Activated naive CD8-positive, alpha-beta T cell treated with anti-CD3 and anti-CD28 coated beads for 36 hours (primary cell): ENCODE data around the gene DEFB131B. TPM values are rescaled to one million over a fixed set of nuclear protein-coding genes. Genes with fewer than 3 reads are reported as not detected.

Source experiments
- DNase-seq: peaks from one replicate; pipeline ENCODE4 v3.0.0; 2021
- H3K27ac Mint-ChIP-seq: one replicate; pipeline ENCODE4 v1.8.0; 2022; ENCODE audit warnings: mild to moderate bottlenecking, moderate library complexity, mixed read lengths
- H3K27me3 Mint-ChIP-seq: one replicate; pipeline ENCODE4 v1.8.0; 2022; ENCODE audit warnings: mild to moderate bottlenecking, mixed read lengths
- H3K36me3 Mint-ChIP-seq: one replicate; pipeline ENCODE4 v1.8.0; 2021; ENCODE audit warnings: mild to moderate bottlenecking, mixed read lengths
- H3K4me1 Mint-ChIP-seq: one replicate; pipeline ENCODE4 v1.8.0; 2021; ENCODE audit warnings: mixed read lengths
- H3K4me3 Mint-ChIP-seq: one replicate; pipeline ENCODE4 v1.8.0; 2022; ENCODE audit warnings: mild to moderate bottlenecking, moderate library complexity, mixed read lengths
- H3K9me3 Mint-ChIP-seq: one replicate; pipeline ENCODE4 v1.8.0; 2022; ENCODE audit warnings: mixed read lengths
- total RNA-seq, 2 experiments: library from RNA; stranded (reverse); gene quantifications; one replicate each; pipeline ENCODE4 v1.2.3, GENCODE V29; 2021

Gene DEFB131B
- total RNA-seq, 2 experiments from 2014 or later, result not detected

- H3K27me3 Mint-ChIP-seq, result no peaks in the 10 kb centered on the region
- peaks cover 38% of the 10 kb centered on the region for H3K4me1 Mint-ChIP-seq
- H3K27ac Mint-ChIP-seq, result peak overlapping the region; percentile 99
- no peaks in the 10 kb centered on the region for H3K9me3 Mint-ChIP-seq
- peaks cover 33% of the 10 kb centered on the region for H3K36me3 Mint-ChIP-seq
- DNase-seq, result no peak
- peak overlapping the region; percentile 93 for H3K4me3 Mint-ChIP-seq
Observed at GRCh38 chr11:71929491-71929890, 51.2 kb downstream of the DEFB131B start.

GRCh38 chr11:71930556-71931244 is 52.4 kb downstream of the DEFB131B start:
- Mint-ChIP-seq H3K9me3 (no peaks in the 10 kb centered on the region), H3K27me3 (no peaks in the 10 kb centered on the region), H3K4me3 (peak overlapping the region; percentile 93), H3K27ac (peak overlapping the region; percentile 30), H3K4me1 (peaks cover 44% of the 10 kb centered on the region), H3K36me3 (peaks cover 30% of the 10 kb centered on the region)
- DNase-seq, result no peak

- Mint-ChIP-seq H3K4me3 (no peak overlapping the region), H3K36me3 (peaks cover 29% of the 10 kb centered on the region), H3K27ac (peak overlapping the region; percentile 30), H3K27me3 (no peaks in the 10 kb centered on the region), H3K9me3 (no peaks in the 10 kb centered on the region), H3K4me1 (peaks cover 44% of the 10 kb centered on the region)
- no peak for DNase-seq
Observed at GRCh38 chr11:71931245-71931602, 53.0 kb downstream of the DEFB131B start.

GRCh38 chr11:71933141-71933933 is 55.1 kb downstream of the DEFB131B start:
- H3K9me3 Mint-ChIP-seq, result no peaks in the 10 kb centered on the region
- peaks cover 20% of the 10 kb centered on the region for H3K36me3 Mint-ChIP-seq
- no peak for DNase-seq
- H3K4me3 Mint-ChIP-seq, result no peak overlapping the region
- no peaks in the 10 kb centered on the region for H3K27me3 Mint-ChIP-seq
- peaks cover 45% of the 10 kb centered on the region for H3K4me1 Mint-ChIP-seq
- no peak overlapping the region for H3K27ac Mint-ChIP-seq

Other genes with a start within 250 kb of the DEFB131B start
- gene DEFB108B, start 45.3 kb upstream of the DEFB131B start, total RNA-seq, result not detected
- 10 to 100 TPM; 10.8 to 12.4 TPM for gene XNDC1N, start 50.1 kb downstream of the DEFB131B start, total RNA-seq
- 10 to 100 TPM; 28.3 to 30.7 TPM for gene RNF121, start 50.6 kb downstream of the DEFB131B start, total RNA-seq
- 1 to 10 TPM; 6.9 to 7.4 TPM for gene IL18BP, start 120.5 kb downstream of the DEFB131B start, total RNA-seq
- gene NUMA1, start 202.1 kb downstream of the DEFB131B start, total RNA-seq, result 100 to 1,000 TPM; 120 to 121 TPM
- 10 to 100 TPM in 1 of 2 experiments, 1 to 10 TPM in 1; 7.0 to 10.0 TPM for gene LRRC51, start 202.4 kb downstream of the DEFB131B start, total RNA-seq
- 10 to 100 TPM; 65.5 to 66.2 TPM for gene LAMTOR1, start 224.8 kb downstream of the DEFB131B start, total RNA-seq
- gene TOMT, start 227.5 kb downstream of the DEFB131B start, total RNA-seq, result not detected
- gene ANAPC15, start 234.2 kb downstream of the DEFB131B start, total RNA-seq, result 10 to 100 TPM; 70.4 to 71.8 TPM